Lower lobe of right lung (tissue), 2 donors: Measurements from ENCODE around the gene UQCR11. TPM values are rescaled to one million over a fixed set of nuclear protein-coding genes. Genes with fewer than 3 reads are reported as not detected.

Source experiments
- ATAC-seq, 2 donors: fragments of 200-7000 bp; cut with Tn5 transposase; one replicate each; pipeline ENCODE4 v1.9.1; 2020 to 2022; ENCODE audit warnings: mild to moderate bottlenecking in 2 of 2, moderate library complexity in 2 of 2
- DNase-seq: peaks from one replicate; pipeline ENCODE4 v3.0.0-alpha.2; 2020
- H3K27ac ChIP-seq: fragments of 200-600 bp; one replicate; pipeline ENCODE4 v1.8.0; 2022
- H3K27me3 ChIP-seq: fragments of 200-600 bp; one replicate; pipeline ENCODE4 v1.8.0; 2022; ENCODE audit warnings: low read depth
- H3K36me3 ChIP-seq: fragments of 200-600 bp; one replicate; pipeline ENCODE4 v1.8.0; 2022; ENCODE audit warnings: mild to moderate bottlenecking
- H3K4me1 ChIP-seq: fragments of 200-600 bp; one replicate; pipeline ENCODE4 v1.8.0; 2022
- H3K4me3 ChIP-seq: fragments of 200-600 bp; one replicate; pipeline ENCODE4 v1.8.0; 2022; ENCODE audit warnings: mild to moderate bottlenecking
- H3K9me3 ChIP-seq: fragments of 200-600 bp; one replicate; pipeline ENCODE4 v1.8.0; 2022
- intact Hi-C: fragments of 100-400 bp; cut with DNase I; formaldehyde crosslinking; loops from one replicate; pipeline ENCODE4 v1.11.0; 2022
- total RNA-seq: library from RNA; stranded (reverse); fragmentation: NEBNext Ultra II Directional; extraction: Animal tissue kit (Norgen Biotek cat#: 25700); gene quantifications from one replicate; pipeline ENCODE4 v1.2.1, GENCODE V29; 2021
- TF ChIP-seq, protein P1 (sequence below): fragments of 200-600 bp; IDR thresholded peaks from one replicate; pipeline ENCODE4 v1.8.0; 2022; ENCODE audit warnings: antibody characterized with exemption, mild to moderate bottlenecking
- donor health status: DM: no; HTN: yes; CAD: no; lungs with severe emphysema.

Gene UQCR11
- total RNA-seq, 1 donor from 2014 or later: 164 TPM

GRCh38 chr19:1622007-1622406 lies 16.7 kb upstream of the UQCR11 start:
- Histone ChIP-seq H3K27me3 (no peaks in the 10 kb centered on the region), H3K4me3 (no peak overlapping the region), H3K4me1 (no peaks in the 10 kb centered on the region), H3K9me3 (no peaks in the 10 kb centered on the region), H3K27ac (no peak overlapping the region), H3K36me3 (peaks cover 58% of the 10 kb centered on the region)
- DNase-seq (no peak), ATAC-seq (no peak)
- intact Hi-C loops: no loop called here
- TF ChIP-seq, protein P1, sequence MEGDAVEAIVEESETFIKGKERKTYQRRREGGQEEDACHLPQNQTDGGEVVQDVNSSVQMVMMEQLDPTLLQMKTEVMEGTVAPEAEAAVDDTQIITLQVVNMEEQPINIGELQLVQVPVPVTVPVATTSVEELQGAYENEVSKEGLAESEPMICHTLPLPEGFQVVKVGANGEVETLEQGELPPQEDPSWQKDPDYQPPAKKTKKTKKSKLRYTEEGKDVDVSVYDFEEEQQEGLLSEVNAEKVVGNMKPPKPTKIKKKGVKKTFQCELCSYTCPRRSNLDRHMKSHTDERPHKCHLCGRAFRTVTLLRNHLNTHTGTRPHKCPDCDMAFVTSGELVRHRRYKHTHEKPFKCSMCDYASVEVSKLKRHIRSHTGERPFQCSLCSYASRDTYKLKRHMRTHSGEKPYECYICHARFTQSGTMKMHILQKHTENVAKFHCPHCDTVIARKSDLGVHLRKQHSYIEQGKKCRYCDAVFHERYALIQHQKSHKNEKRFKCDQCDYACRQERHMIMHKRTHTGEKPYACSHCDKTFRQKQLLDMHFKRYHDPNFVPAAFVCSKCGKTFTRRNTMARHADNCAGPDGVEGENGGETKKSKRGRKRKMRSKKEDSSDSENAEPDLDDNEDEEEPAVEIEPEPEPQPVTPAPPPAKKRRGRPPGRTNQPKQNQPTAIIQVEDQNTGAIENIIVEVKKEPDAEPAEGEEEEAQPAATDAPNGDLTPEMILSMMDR: no peak

DNA sequence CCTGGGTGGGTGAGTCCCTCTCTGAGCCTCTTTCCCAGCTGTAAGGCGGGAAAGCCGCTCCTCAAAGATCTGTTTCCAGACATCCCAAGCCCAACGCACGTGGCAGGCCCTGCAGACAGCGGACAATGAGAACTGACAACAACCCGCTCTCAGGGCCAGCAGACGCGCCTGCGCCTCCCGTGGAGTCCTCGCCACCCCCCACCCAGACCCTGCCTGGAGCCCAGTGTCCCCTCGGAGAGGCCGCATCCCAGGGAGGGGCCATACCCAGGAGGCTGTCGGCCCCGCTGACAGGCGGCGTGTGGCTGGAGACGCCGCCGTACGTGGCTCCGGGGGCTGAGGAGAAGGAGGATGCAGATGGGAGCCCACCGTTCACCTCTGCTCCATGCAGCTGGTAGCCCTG lies 16.3 kb upstream of the UQCR11 start:
- intact Hi-C loops: no loop called here
- ATAC-seq: no peak
- H3K36me3 ChIP-seq: peaks cover 59% of the 10 kb centered on the region

DNA sequence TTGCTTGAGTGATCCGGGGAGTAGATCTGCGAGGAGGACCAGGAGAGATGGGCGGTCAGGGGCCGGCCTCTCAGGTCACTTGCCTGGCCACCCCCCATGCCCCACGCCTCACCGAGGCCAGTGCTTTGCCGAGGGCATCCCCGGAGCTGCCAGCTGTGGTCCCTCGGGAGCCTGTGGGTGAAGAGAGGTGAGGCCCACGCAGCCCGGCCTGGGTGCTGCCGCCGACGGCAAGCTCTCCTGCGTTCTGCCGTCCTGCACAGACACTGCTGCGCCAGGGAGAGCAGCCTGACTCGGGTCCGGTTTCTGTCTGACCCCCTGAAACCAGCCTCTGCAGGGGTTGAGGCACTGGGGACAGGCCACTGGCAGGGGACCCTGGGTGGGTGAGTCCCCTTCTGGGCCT lies 15.8 kb upstream of the UQCR11 start:
- Histone ChIP-seq H3K9me3 (no peaks in the 10 kb centered on the region), H3K4me1 (no peaks in the 10 kb centered on the region), H3K4me3 (no peak overlapping the region), H3K36me3 (peaks cover 64% of the 10 kb centered on the region), H3K27ac (no peak overlapping the region), H3K27me3 (no peaks in the 10 kb centered on the region)
- TF ChIP-seq, protein P1: no peak
- intact Hi-C loops: no loop called here
- DNase-seq: no peak
- ATAC-seq: no peak

More for the DNA sequence above, 16.3 kb upstream of the UQCR11 start:
- no peaks in the 10 kb centered on the region for H3K4me1 ChIP-seq
- no peaks in the 10 kb centered on the region for H3K27me3 ChIP-seq
- TF ChIP-seq, protein P1: no peak
- H3K27ac ChIP-seq: no peak overlapping the region
- no peak for DNase-seq
- H3K4me3 ChIP-seq: no peak overlapping the region
- H3K9me3 ChIP-seq: no peaks in the 10 kb centered on the region

DNA sequence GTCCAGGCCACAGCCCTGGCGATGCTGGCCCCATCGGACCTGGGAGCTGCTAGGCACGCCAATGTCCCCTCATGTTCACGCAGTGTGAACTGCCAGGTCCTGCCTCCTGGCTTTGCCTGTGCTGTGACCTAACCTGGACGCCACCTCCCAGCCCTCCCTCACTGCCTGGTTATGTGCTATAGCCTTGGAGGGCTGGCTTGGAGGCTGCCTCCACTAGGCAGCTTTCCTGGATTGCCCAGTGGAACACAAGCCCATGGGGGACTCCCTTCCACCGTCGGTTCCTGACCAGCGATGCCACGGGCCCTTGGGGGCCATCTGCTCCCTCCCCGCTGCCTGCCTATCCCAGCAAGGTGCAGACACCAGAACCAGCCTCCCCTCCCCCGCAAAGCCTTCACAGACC lies 15.2 kb upstream of the UQCR11 start:
- Histone ChIP-seq H3K27ac (no peak overlapping the region), H3K36me3 (peaks cover 70% of the 10 kb centered on the region), H3K27me3 (no peaks in the 10 kb centered on the region), H3K9me3 (no peaks in the 10 kb centered on the region), H3K4me1 (no peaks in the 10 kb centered on the region), H3K4me3 (no peak overlapping the region)
- TF ChIP-seq, protein P1: no peak
- intact Hi-C loops: no loop called here
- DNase-seq (no peak), ATAC-seq (no peak)

DNA sequence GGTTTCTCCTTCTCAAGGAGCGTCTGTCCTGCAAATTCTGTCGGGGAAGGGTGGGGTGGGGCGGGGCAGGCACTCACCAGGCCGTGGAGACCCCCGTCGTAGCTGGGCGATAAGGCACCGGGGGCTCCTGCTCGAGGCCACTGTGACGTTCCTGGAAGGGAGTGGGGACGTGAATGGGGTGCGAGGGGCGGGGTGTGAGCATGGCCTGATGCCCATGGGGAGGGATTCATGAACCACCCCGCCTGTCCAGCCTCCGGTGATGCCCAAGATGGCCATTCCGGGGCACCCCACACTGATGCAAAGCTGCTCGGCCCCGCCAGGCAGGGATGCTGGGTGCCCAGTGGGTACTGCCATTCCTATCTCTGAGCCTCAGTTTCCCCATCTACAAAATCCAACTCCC lies 14.4 kb upstream of the UQCR11 start:
- Histone ChIP-seq H3K9me3 (no peaks in the 10 kb centered on the region), H3K27ac (no peak overlapping the region), H3K4me3 (no peak overlapping the region), H3K27me3 (no peaks in the 10 kb centered on the region), H3K4me1 (no peaks in the 10 kb centered on the region), H3K36me3 (peaks cover 72% of the 10 kb centered on the region)
- ATAC-seq (no peak), DNase-seq (no peak)
- intact Hi-C loops: no loop called here
- TF ChIP-seq, protein P1: no peak

DNA sequence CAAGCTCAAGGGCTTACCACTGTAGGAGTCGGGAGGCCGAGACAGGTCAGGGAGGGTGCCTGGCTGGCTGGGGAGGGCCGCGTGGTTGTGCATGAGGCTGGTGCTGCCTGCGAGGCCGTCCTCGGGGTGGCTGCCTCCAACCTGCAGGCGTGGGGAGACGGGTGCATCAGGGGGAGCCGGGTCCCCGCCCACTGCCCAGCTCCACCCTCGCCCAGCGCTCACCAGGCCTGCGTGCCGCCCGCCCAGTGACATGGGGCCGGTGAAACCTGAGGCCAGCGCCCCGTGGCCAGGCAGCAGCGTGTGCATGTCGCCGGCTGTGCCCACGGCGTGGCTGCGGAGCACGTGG lies 13.8 kb upstream of the UQCR11 start:
- intact Hi-C loops: no loop called here
- TF ChIP-seq, protein P1: no peak
- DNase-seq (no peak), ATAC-seq (no peak)
- no peak overlapping the region for H3K4me3 ChIP-seq
- H3K9me3 ChIP-seq: no peaks in the 10 kb centered on the region
- peaks cover 77% of the 10 kb centered on the region for H3K36me3 ChIP-seq
- no peak overlapping the region for H3K27ac ChIP-seq
- H3K27me3 ChIP-seq: no peaks in the 10 kb centered on the region
- no peaks in the 10 kb centered on the region for H3K4me1 ChIP-seq
